K562 (cell line): ENCODE results near the gene GATA2. TPM values are rescaled to one million over a fixed set of nuclear protein-coding genes. Genes with fewer than 3 reads are reported as not detected.
A peak's percentile ranks its signal among the peaks of the same experiment; 100 is the strongest.

Experiments used
- ATAC-seq: fragments of 200-7000 bp; cut with Tn5 transposase; 3 replicates; pipeline ENCODE4 v1.9.1; 2020; ENCODE audit warnings: moderate library complexity
- BruUV-seq: library from RNA; stranded (reverse); fragments of 400-500 nt; replicated peaks from 2 replicates; lab custom pipeline; 2021; lab: Mats Ljungman, UMichigan
- CTCF ChIA-PET: fragments of 300-600 bp; formaldehyde crosslinking; extraction: SDS; loops from one replicate; lab custom pipeline; 2021; ENCODE audit warnings: low intra/inter-chr PET ratio; lab: Yijun Ruan, JAX
- POLR2A ChIA-PET: fragments of 300-600, 350-650 bp; sonication (Branson Sonifier 250); formaldehyde crosslinking; extraction: SDS; loops from one replicate; lab custom pipeline; 2021; ENCODE audit warnings: antibody characterized with exemption, inconsistent platforms; lab: Yijun Ruan, JAX
- DNase-seq, 4 experiments: peaks; one replicate each; pipeline versions ENCODE4 v3.0.0 to v3.0.0-alpha.2; 2011 to 2018; ENCODE audit warnings: low spot score in 3 of 4, mixed read lengths in 3 of 4; ENCODE audit errors: extremely low read depth in 1 of 4
- FAIRE-seq: peaks from 2 replicates; lab custom pipeline; 2011; peaks lifted over from hg19 to GRCh38; lab: Jason Lieb, UNC
- H2AFZ ChIP-seq: 2 replicates; pipeline ENCODE4 v1.6.0; 2011; ENCODE audit warnings: low read depth, low read length, control low read depth, inconsistent platforms
- H3K27ac ChIP-seq: fragments of 200-600 bp; 3 replicates; pipeline ENCODE4 v1.8.0; 2011; ENCODE audit warnings: low read depth, mild to moderate bottlenecking, control low read depth, inconsistent platforms, low read length, moderate library complexity, mixed read lengths; ENCODE audit errors: extremely low read depth
- H3K27me3 ChIP-seq, 2 experiments: fragments of 300-600 bp in 1 of 2; 2 replicates in 1 of 2; 3 replicates in 1 of 2; pipeline versions ENCODE4 v1.6.0 to v1.8.0; 2011; ENCODE audit warnings: inconsistent platforms in 2 of 2, low read length in 2 of 2, mild to moderate bottlenecking in 1 of 2, mixed read lengths in 1 of 2, moderate library complexity in 1 of 2; ENCODE audit not compliant: control insufficient read depth in 2 of 2, insufficient read depth in 2 of 2
- H3K36me3 ChIP-seq: fragments of 300-600 bp; 3 replicates; pipeline ENCODE4 v1.8.0; 2011; ENCODE audit warnings: mild to moderate bottlenecking, low read length, inconsistent platforms; ENCODE audit not compliant: control insufficient read depth, insufficient read depth
- H3K4me1 ChIP-seq, 2 experiments: fragments of 200-600 bp in 1 of 2; replicated peaks in 1 of 2; 2 replicates in 1 of 2; 3 replicates in 1 of 2; pipeline versions ENCODE4 v1.5.1 to v1.8.0; 2011; ENCODE audit warnings: inconsistent platforms in 2 of 2, low read length in 2 of 2, mild to moderate bottlenecking in 1 of 2, mixed read lengths in 1 of 2, moderate library complexity in 1 of 2; ENCODE audit not compliant: control insufficient read depth in 2 of 2, insufficient read depth in 2 of 2
- H3K4me2 ChIP-seq: 2 replicates; pipeline ENCODE4 v1.6.1; 2011; ENCODE audit warnings: low read length, control low read depth, inconsistent platforms, mixed read lengths; ENCODE audit not compliant: insufficient read depth
- H3K4me3 ChIP-seq: fragments of 200-600 bp; sonication (generic), shearing (Covaris generic); 2 replicates; pipeline ENCODE4 v1.5.1; 2016; ENCODE audit warnings: control low read depth, inconsistent platforms
- H3K79me2 ChIP-seq: fragments of 200-600 bp; 3 replicates; pipeline ENCODE4 v1.8.0; 2011; ENCODE audit warnings: low read length, inconsistent platforms; ENCODE audit not compliant: control insufficient read depth, insufficient read depth
- H3K9ac ChIP-seq, 2 experiments: 2 replicates each; pipeline versions ENCODE4 v1.6.0 to v1.6.1; 2011; ENCODE audit warnings: low read depth in 2 of 2, low read length in 2 of 2, control low read depth in 1 of 2, inconsistent platforms in 1 of 2, mild to moderate bottlenecking in 1 of 2, mixed read lengths in 1 of 2; ENCODE audit not compliant: insufficient read depth in 1 of 2
- H3K9me1 ChIP-seq: one replicate; pipeline ENCODE4 v1.6.0; 2011; ENCODE audit warnings: inconsistent platforms, mild to moderate bottlenecking, low read length, moderate library complexity; ENCODE audit not compliant: control insufficient read depth, insufficient read depth
- H3K9me3 ChIP-seq: replicated peaks from 2 replicates; pipeline ENCODE4 v1.5.1; 2011; ENCODE audit warnings: low read depth, low read length, inconsistent platforms; ENCODE audit not compliant: control insufficient read depth, insufficient read depth
- H4K20me1 ChIP-seq: replicated peaks from 2 replicates; pipeline ENCODE4 v1.6.1; 2011; ENCODE audit warnings: low read length, inconsistent platforms, mixed read lengths; ENCODE audit not compliant: control insufficient read depth, insufficient read depth
- AFF1 ChIP-seq, 2 experiments: fragments of 450-650 bp; IDR thresholded peaks; 2 replicates each; pipeline ENCODE4 v1.6.1; 2018; ENCODE audit warnings: mild to moderate bottlenecking in 2 of 2, low read depth in 1 of 2; ENCODE audit not compliant: partially characterized antibody in 2 of 2
- BCOR ChIP-seq: fragments of 450-650 bp; IDR thresholded peaks from 2 replicates; pipeline ENCODE4 v1.6.1; 2016
- ESRRA ChIP-seq: fragments of 450-650 bp; IDR thresholded peaks from 2 replicates; pipeline ENCODE4 v1.6.1; 2014; ENCODE audit warnings: low read depth, mild to moderate bottlenecking, moderate library complexity, borderline replicate concordance
- ESRRB ChIP-seq: fragments of 250-450 bp; sonication (Bioruptor Pico); IDR thresholded peaks from 2 replicates; pipeline ENCODE4 v1.5.0; 2020; ENCODE audit warnings: mild to moderate bottlenecking, moderate library complexity, borderline replicate concordance
- L3MBTL2 ChIP-seq: fragments of 450-650 bp; IDR thresholded peaks from 2 replicates; pipeline ENCODE4 v1.6.1; 2016; ENCODE audit warnings: mild to moderate bottlenecking, moderate library complexity
- NFATC3 ChIP-seq: fragments of 450-650 bp; IDR thresholded peaks from 2 replicates; pipeline ENCODE4 v1.6.1; 2017; ENCODE audit warnings: mild to moderate bottlenecking
- POLR2AphosphoS2 ChIP-seq: IDR thresholded peaks from 2 replicates; pipeline ENCODE4 v1.6.1; 2012; ENCODE audit warnings: low read length, improper control_type of control experiment
- POLR2G ChIP-seq: fragments of 200-400 bp; formaldehyde crosslinking; IDR thresholded peaks from 2 replicates; pipeline ENCODE4 v1.6.1; 2017; ENCODE audit warnings: low read depth, mild to moderate bottlenecking, antibody characterized with exemption, low read length, moderate library complexity
- RAD21 ChIP-seq, 2 experiments: fragments of 250-450 bp in 1 of 2; fragments of 450-650 bp in 1 of 2; sonication (Bioruptor Pico) in 1 of 2; formaldehyde crosslinking in 1 of 2; IDR thresholded peaks in 1 of 2; conservative IDR thresholded peaks in 1 of 2; 2 replicates each; pipeline versions ENCODE4 v1.4.0 to v1.8.0; 2020 to 2022; ENCODE audit warnings: mild to moderate bottlenecking in 2 of 2, moderate library complexity in 1 of 2
- XRCC3 ChIP-seq: fragments of 450-650 bp; IDR thresholded peaks from 2 replicates; pipeline ENCODE4 v1.6.1; 2017; ENCODE audit warnings: mild to moderate bottlenecking, moderate library complexity
- WGBS: fragments of 100-300 bp; shearing (Covaris generic); methylation state at CpG from one replicate; pipeline ENCODE4 v1.1.6; 2016; ENCODE audit warnings: low coverage, mixed read lengths; ENCODE audit not compliant: insufficient coverage; ENCODE audit errors: missing lambda C conversion rate; 5-methylcytosine and 5-hydroxymethylcytosine counted together
- in situ Hi-C: fragments of 300-500 bp; cut with MboI; formaldehyde crosslinking; loops from 4 replicates; pipeline ENCODE4 v1.15.0; 2018; ENCODE audit warnings: inconsistent platforms, mixed read lengths
- intact Hi-C: fragments of 100-400 bp; cut with micrococcal nuclease; formaldehyde crosslinking; loops from 2 replicates; pipeline ENCODE4 v1.14.2; 2022
- polyA plus RNA-seq, 8 experiments: library from polyadenylated mRNA; depleted of rRNA in 4 of 8; stranded (reverse) in 5 of 8; unstranded in 3 of 8; fragments of >200 nt; fragmentation: Nextera tagmentation in 2 of 8; fragmentation: Illumina TruSeq in 1 of 8; extraction: Ambion mirVana in 2 of 8; extraction: Trizol in 1 of 8; gene quantifications; 2 replicates each; pipeline versions ENCODE4 v1.2.1 to v1.2.3, GENCODE V29; 2011 to 2014; ENCODE audit warnings: inconsistent platforms in 1 of 8, missing spikeins in 1 of 8
- total RNA-seq, 7 experiments: library from RNA; depleted of rRNA in 6 of 7; stranded (reverse); fragments of >200 nt in 6 of 7; fragmentation: Illumina TruSeq in 2 of 7; extraction: Trizol in 2 of 7; gene quantifications; 2 replicates each; pipeline versions ENCODE4 v1.2.1 to v1.2.3, GENCODE V29; 2011 to 2021; ENCODE audit warnings: low replicate concordance in 1 of 7
- TF ChIP-seq, protein P1 (sequence below): fragments of 200-800 bp; sonication (Bioruptor generic); IDR thresholded peaks from 2 replicates; pipeline ENCODE4 v1.6.1; 2017; ENCODE audit warnings: missing genetic modification characterization, missing compliant biosample characterization
- TF ChIP-seq, protein P2 (sequence below): fragments of 450-650 bp; formaldehyde crosslinking; IDR thresholded peaks from 2 replicates; pipeline ENCODE4 v1.4.0; 2020; ENCODE audit warnings: mild to moderate bottlenecking, moderate library complexity

The GATA2 gene
- total and polyA plus RNA-seq, 9 of the 15 experiments (the other 6 are each of a cell fraction or from before 2014, with no cell fraction given): 8.5 to 218 (median 50.8) TPM

DNA sequence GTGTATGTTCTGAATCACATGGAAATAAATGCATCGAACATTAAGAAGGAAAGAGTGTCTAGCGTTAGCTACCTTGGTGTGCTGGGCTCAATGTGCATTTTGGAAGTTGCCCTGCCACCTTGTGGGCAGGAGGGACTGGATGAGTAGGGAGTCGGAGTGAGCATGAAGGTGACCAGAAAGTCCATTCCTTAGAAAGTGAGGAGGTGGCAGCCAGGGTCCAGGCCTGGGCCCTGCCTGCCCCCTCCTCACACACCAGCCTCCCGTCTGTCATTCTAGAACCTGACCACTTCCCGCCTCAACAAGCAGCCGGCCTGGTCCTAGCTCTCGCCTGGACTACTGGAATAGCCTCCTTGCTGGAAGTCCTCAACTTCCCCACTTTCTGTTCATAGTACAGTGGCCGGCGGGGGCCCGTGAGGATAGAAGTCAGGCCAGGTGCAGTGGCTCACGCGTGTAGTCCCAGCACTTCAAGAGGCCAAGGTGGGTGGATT is 10.2 kb upstream of the GATA2 start (continued):
- TF ChIP-seq RAD21 (CRISPR knock-in tag; conservative IDR thresholded peaks at IDR 0.05 in 1 of 2, IDR thresholded peaks at IDR 0.05 in 1 of 2): peak in 1 of 2 experiments; percentile 50; a peak in 2 of 4 replicates
- TF ChIP-seq POLR2G: peak; percentile 67
- TF ChIP-seq L3MBTL2: 0 out of 2 replicates have a peak, but pooled peaks have one; percentile 29
- TF ChIP-seq ESRRB: no peak

DNA sequence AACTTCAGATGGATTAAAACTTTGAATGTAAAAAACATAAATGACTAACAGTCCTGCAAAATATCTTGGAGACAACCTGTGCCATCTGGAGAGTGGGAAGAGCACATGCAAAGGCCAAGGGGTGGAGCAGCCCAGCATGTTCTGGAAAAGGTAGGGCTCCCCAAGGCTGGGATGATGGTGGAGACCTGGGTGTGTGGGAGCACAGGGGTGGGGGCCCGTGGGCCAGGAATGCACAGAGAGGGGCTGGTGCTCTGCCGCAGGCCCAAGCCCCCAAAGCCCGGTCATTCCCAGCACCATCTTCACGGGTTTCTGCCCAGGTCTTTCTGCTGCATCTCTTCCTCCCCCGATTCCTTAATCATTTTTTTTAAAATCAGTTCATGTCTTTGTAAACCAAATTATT is 9.7 kb upstream of the GATA2 start:
- H4K20me1 ChIP-seq: no peaks in the 10 kb centered on the region
- no peak for TF ChIP-seq BCOR
- TF ChIP-seq, protein P1, sequence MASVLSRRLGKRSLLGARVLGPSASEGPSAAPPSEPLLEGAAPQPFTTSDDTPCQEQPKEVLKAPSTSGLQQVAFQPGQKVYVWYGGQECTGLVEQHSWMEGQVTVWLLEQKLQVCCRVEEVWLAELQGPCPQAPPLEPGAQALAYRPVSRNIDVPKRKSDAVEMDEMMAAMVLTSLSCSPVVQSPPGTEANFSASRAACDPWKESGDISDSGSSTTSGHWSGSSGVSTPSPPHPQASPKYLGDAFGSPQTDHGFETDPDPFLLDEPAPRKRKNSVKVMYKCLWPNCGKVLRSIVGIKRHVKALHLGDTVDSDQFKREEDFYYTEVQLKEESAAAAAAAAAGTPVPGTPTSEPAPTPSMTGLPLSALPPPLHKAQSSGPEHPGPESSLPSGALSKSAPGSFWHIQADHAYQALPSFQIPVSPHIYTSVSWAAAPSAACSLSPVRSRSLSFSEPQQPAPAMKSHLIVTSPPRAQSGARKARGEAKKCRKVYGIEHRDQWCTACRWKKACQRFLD (CRISPR knock-in tag): no peak
- no peak for TF ChIP-seq ESRRA
- TF ChIP-seq POLR2G: peak; percentile 67
- TF ChIP-seq XRCC3: no peak
- peak; percentile 89; the same call in 1 of the 2 replicates for TF ChIP-seq POLR2AphosphoS2
- TF ChIP-seq AFF1 (IDR thresholded peaks at IDR 0.05; ENCODE audit: low read depth in 1 of 2, partially characterized antibody in 2 of 2): no peak
- TF ChIP-seq, protein P2, sequence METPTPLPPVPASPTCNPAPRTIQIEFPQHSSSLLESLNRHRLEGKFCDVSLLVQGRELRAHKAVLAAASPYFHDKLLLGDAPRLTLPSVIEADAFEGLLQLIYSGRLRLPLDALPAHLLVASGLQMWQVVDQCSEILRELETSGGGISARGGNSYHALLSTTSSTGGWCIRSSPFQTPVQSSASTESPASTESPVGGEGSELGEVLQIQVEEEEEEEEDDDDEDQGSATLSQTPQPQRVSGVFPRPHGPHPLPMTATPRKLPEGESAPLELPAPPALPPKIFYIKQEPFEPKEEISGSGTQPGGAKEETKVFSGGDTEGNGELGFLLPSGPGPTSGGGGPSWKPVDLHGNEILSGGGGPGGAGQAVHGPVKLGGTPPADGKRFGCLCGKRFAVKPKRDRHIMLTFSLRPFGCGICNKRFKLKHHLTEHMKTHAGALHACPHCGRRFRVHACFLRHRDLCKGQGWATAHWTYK (CRISPR knock-in tag): no peak
- no peak for TF ChIP-seq NFATC3
- BruUV-seq: no TSS peak
- peaks cover 18 to 31% of the 10 kb centered on the region in 2 experiments; a peak in 4 of 5 replicates for H3K4me1 ChIP-seq
- H3K9me3 ChIP-seq: peaks cover 6% of the 10 kb centered on the region
- ChIA-PET POLR2A (interaction anchor here (0.7 to 1.2 kb wide), 2 partner anchors 13 to 15 kb away, joined by 3 to 5 read pairs; no protein-coding TSS in a partner anchor), CTCF (no interaction called here)
- H3K79me2 ChIP-seq: peaks cover 3% of the 10 kb centered on the region; the same call in 1 of the 3 replicates
- H2AFZ ChIP-seq: no peak overlapping the region
- no peak for ATAC-seq
- H3K9me1 ChIP-seq: peaks cover 5% of the 10 kb centered on the region
- no peaks in the 10 kb centered on the region for H3K27me3 ChIP-seq
- in situ Hi-C loops: no loop called here
- H3K36me3 ChIP-seq: peaks cover 14% of the 10 kb centered on the region; the same call in 2 of the 3 replicates
- H3K4me3 ChIP-seq: no peak overlapping the region
- DNase-seq: no peak
- H3K4me2 ChIP-seq: no peak overlapping the region
- H3K27ac ChIP-seq: no peak overlapping the region
- no peak overlapping the region for H3K9ac ChIP-seq
- no peak for FAIRE-seq
- intact Hi-C loops: loop anchor here (5.0 kb wide), 1 partner anchor 45 kb away; no protein-coding TSS in a partner anchor
- 86% methylated on average over 2 of the region's 5 CpGs for WGBS
